GM12878 (cell line): ENCODE data around the gene APOBEC3H. TPM values are rescaled to one million over a fixed set of nuclear protein-coding genes. Genes with fewer than 3 reads are reported as not detected.

ENCODE experiments used
- ATAC-seq: fragments of 200-7000 bp; cut with Tn5 transposase; 3 replicates; pipeline ENCODE4 v1.9.1; 2020; ENCODE audit warnings: mild to moderate bottlenecking, moderate library complexity
- BruUV-seq: library from RNA; stranded (reverse); fragments of 400-500 nt; replicated peaks from 2 replicates; lab custom pipeline; 2021; lab: Mats Ljungman, UMichigan
- CTCF ChIA-PET: fragments of 300-600 bp; sonication (Branson Sonifier 250); formaldehyde crosslinking; extraction: SDS; loops from one replicate; lab custom pipeline; 2021; ENCODE audit warnings: inconsistent platforms; lab: Yijun Ruan, JAX
- POLR2A ChIA-PET: fragments of 350-600 bp; formaldehyde crosslinking; extraction: SDS; loops from one replicate; lab custom pipeline; 2021; ENCODE audit warnings: inconsistent platforms; lab: Charles Lee
- RAD21 ChIA-PET: fragments of 300-600 bp; sonication (Branson Sonifier 250); formaldehyde crosslinking; loops from one replicate; lab custom pipeline; 2023; ENCODE audit warnings: antibody characterized with exemption; ENCODE audit not compliant: unreplicated experiment; lab: Charles Lee
- SMC1A ChIA-PET: fragments of 300-600 bp; sonication (Branson Sonifier 250); formaldehyde crosslinking; loops from one replicate; lab custom pipeline; 2023; ENCODE audit not compliant: unreplicated experiment, uncharacterized antibody; lab: Charles Lee
- DNase-seq: peaks from one replicate; pipeline ENCODE4 v3.0.0-alpha.2; 2011; ENCODE audit warnings: low read depth, low spot score
- FAIRE-seq: peaks from 3 replicates; lab custom pipeline; 2011; peaks lifted over from hg19 to GRCh38; lab: Jason Lieb, UNC
- H2AFZ ChIP-seq: 2 replicates; pipeline ENCODE4 v1.6.0; 2011; ENCODE audit warnings: low read depth, low read length, control low read depth; ENCODE audit not compliant: control insufficient read depth
- H3K27ac ChIP-seq: 2 replicates; pipeline ENCODE4 v1.5.1; 2011; ENCODE audit warnings: control low read depth; ENCODE audit not compliant: control insufficient read depth, insufficient read depth
- H3K27me3 ChIP-seq, 2 experiments: replicated peaks in 1 of 2; 2 replicates each; pipeline versions ENCODE4 v1.6.0 to v1.6.1; 2011; ENCODE audit warnings: low read length in 1 of 2; ENCODE audit not compliant: control insufficient read depth in 2 of 2, insufficient read depth in 2 of 2
- H3K36me3 ChIP-seq, 2 experiments: 2 replicates each; pipeline ENCODE4 v1.5.1; 2011; ENCODE audit warnings: low read length in 1 of 2; ENCODE audit not compliant: control insufficient read depth in 2 of 2, insufficient read depth in 2 of 2
- H3K4me1 ChIP-seq: 2 replicates; pipeline ENCODE4 v1.6.1; 2011; ENCODE audit warnings: mild to moderate bottlenecking, low read length, moderate library complexity, mixed read lengths; ENCODE audit not compliant: control insufficient read depth, insufficient read depth
- H3K4me2 ChIP-seq: 2 replicates; pipeline ENCODE4 v1.6.0; 2011; ENCODE audit warnings: control low read depth; ENCODE audit not compliant: control insufficient read depth, insufficient read depth
- H3K4me3 ChIP-seq: fragments of 200-600 bp; sonication (generic); 2 replicates; pipeline ENCODE4 v1.5.1; 2016
- H3K79me2 ChIP-seq: 2 replicates; pipeline ENCODE4 v1.6.0; 2011; ENCODE audit warnings: low read length; ENCODE audit not compliant: control insufficient read depth, insufficient read depth
- H3K9ac ChIP-seq: 2 replicates; pipeline ENCODE4 v1.8.0; 2011; ENCODE audit warnings: low read length, control low read depth, mixed read lengths; ENCODE audit not compliant: control insufficient read depth, insufficient read depth
- H3K9me3 ChIP-seq: replicated peaks from 3 replicates; pipeline ENCODE4 v1.5.1; 2011; ENCODE audit warnings: mild to moderate bottlenecking, low read length; ENCODE audit not compliant: control insufficient read depth, insufficient read depth
- H4K20me1 ChIP-seq: 2 replicates; pipeline ENCODE4 v1.6.0; 2011; ENCODE audit not compliant: control insufficient read depth, insufficient read depth
- CBX3 ChIP-seq: fragments of 200-600 bp; sonication (generic); IDR thresholded peaks from 2 replicates; pipeline ENCODE4 v1.6.1; 2016; ENCODE audit warnings: low read depth, borderline replicate concordance
- E2F4 ChIP-seq: IDR thresholded peaks from 2 replicates; pipeline ENCODE4 v1.6.1; 2012; ENCODE audit warnings: low read depth, low read length, improper control_type of control experiment
- EED ChIP-seq: sonication (generic); IDR thresholded peaks from 2 replicates; pipeline ENCODE4 v1.6.1; 2016; ENCODE audit warnings: antibody characterized with exemption, low read depth
- IKZF1 ChIP-seq: fragments of 450-650 bp; conservative IDR thresholded peaks from 2 replicates; pipeline ENCODE4 v1.6.1; 2017; ENCODE audit warnings: antibody characterized with exemption, mild to moderate bottlenecking
- IRF5 ChIP-seq: fragments of 450-650 bp; IDR thresholded peaks from 2 replicates; pipeline ENCODE4 v1.6.1; 2017; ENCODE audit warnings: borderline replicate concordance
- NR2F1 ChIP-seq: fragments of 450-650 bp; conservative IDR thresholded peaks from 2 replicates; pipeline ENCODE4 v1.6.1; 2017; ENCODE audit warnings: mild to moderate bottlenecking
- PBX3 ChIP-seq: IDR thresholded peaks from 2 replicates; pipeline ENCODE4 v1.6.1; 2011; ENCODE audit warnings: mild to moderate bottlenecking, low read depth, low read length, moderate library complexity; ENCODE audit not compliant: insufficient replicate concordance
- PKNOX1 ChIP-seq: fragments of 450-650 bp; IDR thresholded peaks from 2 replicates; pipeline ENCODE4 v1.6.1; 2016; ENCODE audit warnings: mild to moderate bottlenecking
- RAD51 ChIP-seq: fragments of 450-650 bp; IDR thresholded peaks from 2 replicates; pipeline ENCODE4 v1.6.1; 2016; ENCODE audit warnings: moderate library complexity, mild to moderate bottlenecking, inconsistent platforms
- RELB ChIP-seq: fragments of 450-650 bp; IDR thresholded peaks from 2 replicates; pipeline ENCODE4 v1.6.1; 2017; ENCODE audit warnings: low read depth, mild to moderate bottlenecking, moderate library complexity
- SREBF2 ChIP-seq: IDR thresholded peaks from 2 replicates; pipeline ENCODE4 v1.6.1; 2012; ENCODE audit warnings: mild to moderate bottlenecking, low read length
- YY1 ChIP-seq: IDR thresholded peaks from 2 replicates; pipeline ENCODE4 v1.6.1; 2011; ENCODE audit warnings: low read depth, mild to moderate bottlenecking, low read length
- ZBED1 ChIP-seq: IDR thresholded peaks from 2 replicates; pipeline ENCODE4 v1.6.1; 2016; ENCODE audit warnings: borderline replicate concordance
- WGBS: methylation state at CpG from one replicate; pipeline ENCODE4 v1.1.6; 2016; ENCODE audit warnings: low lambda C conversion rate; ENCODE audit not compliant: insufficient replicate concordance, insufficient coverage; ENCODE audit errors: missing lambda C conversion rate; 5-methylcytosine and 5-hydroxymethylcytosine counted together
- in situ Hi-C: fragments of 300-500 bp; cut with MboI; formaldehyde crosslinking; loops from 9 replicates; pipeline ENCODE4 v1.14.3; 2018; ENCODE audit warnings: mixed read lengths
- intact Hi-C: fragments of 100-400 bp; cut with micrococcal nuclease; formaldehyde crosslinking; loops from one replicate; pipeline ENCODE4 v1.14.2; 2022; ENCODE audit not compliant: unreplicated experiment
- polyA plus RNA-seq, 11 experiments: library from polyadenylated mRNA; depleted of rRNA in 4 of 11; unstranded in 6 of 11; stranded (reverse) in 5 of 11; fragments of >200 nt; fragmentation: Nextera tagmentation in 4 of 11; fragmentation: Illumina TruSeq in 1 of 11; extraction: Ambion mirVana in 4 of 11; extraction: Trizol in 1 of 11; gene quantifications; 1 replicate in 1 of 11; 2 replicates in 10 of 11; pipeline versions ENCODE4 v1.2.1 to v1.2.3, GENCODE V29; 2011 to 2016; ENCODE audit warnings: inconsistent platforms in 2 of 11, missing spikeins in 2 of 11, low read depth in 1 of 11
- total RNA-seq, 4 experiments: library from RNA; depleted of rRNA in 3 of 4; stranded (reverse); fragments of >200 nt in 3 of 4; fragmentation: Illumina TruSeq in 1 of 4; extraction: Trizol in 1 of 4; gene quantifications; 2 replicates each; pipeline versions ENCODE4 v1.2.1 to v1.2.3, GENCODE V29; 2013 to 2021

Gene APOBEC3H
- total and polyA plus RNA-seq, 10 of the 15 experiments (the other 5 are each of a cell fraction or from before 2014, with no cell fraction given), result 7.5 to 23.0 (median 14.8) TPM

- TF ChIP-seq RELB (no peak), E2F4 (no peak), RAD51 (peak; percentile 59; the same call in 1 of the 2 replicates), YY1 (peak; percentile 82; the same call in 1 of the 2 replicates), CBX3 (no peak)
Observed at GRCh38 chr22:39098026-39098425, 982 bp downstream of the APOBEC3H start (continued).

GRCh38 chr22:39098576-39098975 lies 1.5 kb downstream of the APOBEC3H start:
- peaks cover 52% of the 10 kb centered on the region for H3K4me1 ChIP-seq
- peak overlapping the region; percentile 53; the same call in 1 of the 2 replicates for H3K9ac ChIP-seq
- RAD21 ChIA-PET, result interaction anchor here (0.8 to 5.7 kb wide), 19 partner anchors 10 to 393 kb away, joined by 3 to 85 read pairs (median 5); partner anchors contain the start of genes APOBEC3B, APOBEC3D, APOBEC3G and CBX6
- H3K4me3 ChIP-seq, result peak overlapping the region; percentile 39; the same call in 1 of the 2 replicates
- POLR2A ChIA-PET, result interaction anchor here (0.5 to 6.1 kb wide), 21 partner anchors 10 to 395 kb away, joined by 3 to 76 read pairs (median 6); partner anchors contain the start of genes APOBEC3B and APOBEC3C
- H2AFZ ChIP-seq, result 0 out of 2 replicates have a peak overlapping the region, but pooled peaks have one; percentile 12
- H3K36me3 ChIP-seq, result no peaks in the 10 kb centered on the region
- intact Hi-C loops, result loop anchor here (2.0 kb wide), 2 partner anchors 18 to 32 kb away; no protein-coding TSS in a partner anchor
- H4K20me1 ChIP-seq, result no peaks in the 10 kb centered on the region
- H3K27ac ChIP-seq, result peak overlapping the region; percentile 98
- peak; percentile 26 for ATAC-seq
- WGBS, result 59% methylated on average over 8 of the region's 8 CpGs
- CTCF ChIA-PET, result interaction anchor here (1.1 to 4.5 kb wide), 15 partner anchors 10 to 157 kb away, joined by 3 to 39 read pairs (median 5); partner anchors contain the start of genes APOBEC3C and APOBEC3G
- BruUV-seq, result no TSS peak
- FAIRE-seq, result peak; percentile 59
- peak overlapping the region; percentile 64 for H3K4me2 ChIP-seq
- SMC1A ChIA-PET, result interaction anchor here (0.9 to 6.6 kb wide), 18 partner anchors 9 to 229 kb away, joined by 3 to 126 read pairs (median 6); partner anchors contain the start of gene APOBEC3G
- no peak for DNase-seq
- in situ Hi-C loops, result no loop called here
- H3K79me2 ChIP-seq, result peaks cover 4% of the 10 kb centered on the region
- no peaks in the 10 kb centered on the region for H3K27me3 ChIP-seq
- no peaks in the 10 kb centered on the region for H3K9me3 ChIP-seq
- TF ChIP-seq ZBED1 (0 out of 2 replicates have a peak, but pooled peaks have one; percentile 5), IKZF1 (peak; percentile 50), EED (peak; percentile 64), PBX3 (peak; percentile 41), IRF5 (no peak), PKNOX1 (peak; percentile 71; the same call in 1 of the 2 replicates), SREBF2 (no peak), NR2F1 (peak; percentile 58; the same call in 1 of the 2 replicates), RELB (0 out of 2 replicates have a peak, but pooled peaks have one; percentile 38)
